ENCODE data around the gene ST6GALNAC1. TPM values are rescaled to one million over a fixed set of nuclear protein-coding genes. Genes with fewer than 3 reads are reported as not detected.

The ST6GALNAC1 gene
- total and polyA plus RNA-seq, 2 of the 13 experiments (the other 11 are each of a cell fraction or from before 2014, with no cell fraction given), result not detected

- TF ChIP-seq ZHX2 (IDR thresholded peaks at IDR 0.05; ENCODE audit: low read depth) (no peak), ZHX2 (CRISPR knock-in tag; IDR thresholded peaks at IDR 0.05; ENCODE audit: borderline replicate concordance) (no peak), FOXJ3 (CRISPR knock-in tag; IDR thresholded peaks at IDR 0.05; ENCODE audit: borderline replicate concordance) (no peak), SOX6 (IDR thresholded peaks at IDR 0.05) (no peak), SOX6 (CRISPR knock-in tag; IDR thresholded peaks at IDR 0.05) (no peak), ZBTB25 (CRISPR knock-in tag; IDR thresholded peaks at IDR 0.05) (no peak), FOXA1 (IDR thresholded peaks at IDR 0.05) (no peak), FOXA1 (CRISPR knock-in tag; IDR thresholded peaks at IDR 0.05) (peak; percentile 33; the same call in 1 of the 2 replicates), ZNF382 (CRISPR knock-in tag; IDR thresholded peaks at IDR 0.05; ENCODE audit: borderline replicate concordance) (no peak), MIER3 (CRISPR knock-in tag; IDR thresholded peaks at IDR 0.05; ENCODE audit: borderline replicate concordance) (no peak), PHF5A (CRISPR knock-in tag; IDR thresholded peaks at IDR 0.05; ENCODE audit: low read depth, unreplicated experiment) (peak; percentile 24), ZMAT5 (CRISPR knock-in tag; IDR thresholded peaks at IDR 0.05; ENCODE audit: borderline replicate concordance, low read depth) (no peak), SPEN (CRISPR knock-in tag; IDR thresholded peaks at IDR 0.05; ENCODE audit: low read depth) (peak; percentile 21), FOXA3 (CRISPR knock-in tag; IDR thresholded peaks at IDR 0.05) (0 out of 2 replicates have a peak, but pooled peaks have one; percentile 14), ZNF10 (CRISPR knock-in tag; IDR thresholded peaks at IDR 0.05; ENCODE audit: borderline replicate concordance, low read depth) (no peak), MXI1 (IDR thresholded peaks at IDR 0.05; ENCODE audit: borderline replicate concordance, low read depth, low read length) (no peak), GABPA (IDR thresholded peaks at IDR 0.05; ENCODE audit: low read depth, low read length) (no peak), GABPA (CRISPR knock-in tag; IDR thresholded peaks at IDR 0.05; ENCODE audit: low read depth) (no peak), YEATS2 (CRISPR knock-in tag; IDR thresholded peaks at IDR 0.05; ENCODE audit: borderline replicate concordance) (no peak), PBX2 (CRISPR knock-in tag; IDR thresholded peaks at IDR 0.05) (peak; percentile 77), ETV6 (CRISPR knock-in tag; conservative IDR thresholded peaks at IDR 0.05) (no peak), CCAR2 (optimal IDR thresholded peaks at IDR 0.05; ENCODE audit: low read depth, low read length) (no peak), TBX2 (CRISPR knock-in tag; IDR thresholded peaks at IDR 0.05; ENCODE audit: borderline replicate concordance) (no peak)
Measured at GRCh38 chr17:76673729-76674128, 30.2 kb upstream of the ST6GALNAC1 start (continued).

Measured in HepG2 (cell line).